GM23248 (cell line): ENCODE data around the gene ZNF831. TPM values are rescaled to one million over a fixed set of nuclear protein-coding genes. Genes with fewer than 3 reads are reported as not detected.

Experiments
- DNase-seq: peaks from one replicate; pipeline ENCODE4 v3.0.0-alpha.2; 2015
- H2AFZ ChIP-seq: fragments of 200-600 bp; sonication (generic); 2 replicates; pipeline ENCODE4 v1.6.1; 2016; ENCODE audit warnings: antibody characterized with exemption
- H3F3A ChIP-seq: fragments of 200-600 bp; sonication (generic); 2 replicates; pipeline ENCODE4 v1.6.1; 2016; ENCODE audit warnings: mild to moderate bottlenecking, antibody characterized with exemption, mixed run types; ENCODE audit not compliant: insufficient read depth
- H3K27ac ChIP-seq: fragments of 200-600 bp; sonication (generic); 2 replicates; pipeline ENCODE4 v1.5.1; 2016; ENCODE audit warnings: mild to moderate bottlenecking
- H3K27me3 ChIP-seq: fragments of 200-600 bp; sonication (generic); replicated peaks from 2 replicates; pipeline ENCODE4 v1.6.1; 2016; ENCODE audit warnings: mild to moderate bottlenecking; ENCODE audit not compliant: insufficient read depth
- H3K36me3 ChIP-seq: fragments of 200-600 bp; sonication (generic); 2 replicates; pipeline ENCODE4 v1.6.1; 2016; ENCODE audit warnings: low read depth, mild to moderate bottlenecking
- H3K4me1 ChIP-seq: fragments of 200-600 bp; sonication (generic); 2 replicates; pipeline ENCODE4 v1.6.1; 2016; ENCODE audit warnings: mild to moderate bottlenecking; ENCODE audit not compliant: insufficient read depth
- H3K4me2 ChIP-seq: fragments of 200-600 bp; sonication (generic); one replicate; pipeline ENCODE4 v1.6.1; 2016; ENCODE audit warnings: mild to moderate bottlenecking; ENCODE audit not compliant: unreplicated experiment
- H3K4me3 ChIP-seq: fragments of 200-600 bp; sonication (generic); 2 replicates; pipeline ENCODE4 v1.5.1; 2016; ENCODE audit warnings: mild to moderate bottlenecking
- H3K79me2 ChIP-seq: fragments of 200-600 bp; sonication (generic); 2 replicates; pipeline ENCODE4 v1.6.1; 2016; ENCODE audit warnings: mild to moderate bottlenecking; ENCODE audit not compliant: insufficient read depth
- H3K9ac ChIP-seq: fragments of 200-600 bp; sonication (generic); 2 replicates; pipeline ENCODE4 v1.6.1; 2016; ENCODE audit warnings: mild to moderate bottlenecking
- H3K9me2 ChIP-seq: fragments of 200-600 bp; sonication (generic); 2 replicates; pipeline ENCODE4 v1.6.1; 2016; ENCODE audit warnings: mixed run types, mild to moderate bottlenecking, moderate library complexity; ENCODE audit not compliant: insufficient read depth
- H3K9me3 ChIP-seq: fragments of 200-600 bp; sonication (generic); one replicate; pipeline ENCODE4 v1.6.1; 2017; ENCODE audit warnings: low read depth
- H4K20me1 ChIP-seq: fragments of 200-600 bp; sonication (generic); 2 replicates; pipeline ENCODE4 v1.6.0; 2016; ENCODE audit not compliant: insufficient read depth
- EZH2 ChIP-seq: fragments of 200-600 bp; sonication (generic); IDR thresholded peaks from 2 replicates; pipeline ENCODE4 v1.6.1; 2018; ENCODE audit warnings: antibody characterized with exemption, mild to moderate bottlenecking; ENCODE audit not compliant: insufficient read depth, poor library complexity, severe bottlenecking
- EZH2phosphoT487 ChIP-seq: fragments of 200-600 bp; sonication (generic); IDR thresholded peaks from 2 replicates; pipeline ENCODE4 v1.6.1; 2018; ENCODE audit warnings: antibody characterized with exemption, moderate library complexity, mild to moderate bottlenecking, low read depth; ENCODE audit not compliant: insufficient read depth
- WGBS, 2 experiments: methylation state at CpG; one replicate each; pipeline ENCODE4 v1.1.6; 2015 to 2017; ENCODE audit warnings: low lambda C conversion rate in 2 of 2, low coverage in 1 of 2; ENCODE audit errors: missing lambda C conversion rate in 2 of 2; 5-methylcytosine and 5-hydroxymethylcytosine counted together
- in situ Hi-C: fragments of 300-500 bp; cut with MboI; formaldehyde crosslinking; loops from 2 replicates; pipeline ENCODE4 v1.15.0; 2020
- polyA plus RNA-seq: library from polyadenylated mRNA; unstranded; fragments of >200 nt; fragmentation: Nextera tagmentation; extraction: Ambion mirVana; gene quantifications from 2 replicates; pipeline ENCODE4 v1.2.1, GENCODE V29; 2016
- total RNA-seq: library from RNA; depleted of rRNA; stranded (reverse); fragments of >200 nt; shearing (Covaris generic); gene quantifications from 2 replicates; pipeline ENCODE4 v1.2.3, GENCODE V29; 2014

Gene ZNF831
- total and polyA plus RNA-seq, 2 experiments from 2014 or later = not detected

GRCh38 chr20:59253325-59253724 lies 89.7 kb downstream of the ZNF831 start:
- TF ChIP-seq EZH2phosphoT487 (no peak), EZH2 (no peak)
- Histone ChIP-seq H4K20me1 (no peaks in the 10 kb centered on the region), H3K27ac (no peak overlapping the region), H3K4me3 (no peak overlapping the region), H3K9ac (no peak overlapping the region), H3K4me1 (no peaks in the 10 kb centered on the region), H2AFZ (no peak overlapping the region), H3K79me2 (no peaks in the 10 kb centered on the region), H3F3A (no peaks in the 10 kb centered on the region), H3K9me3 (no peaks in the 10 kb centered on the region), H3K4me2 (no peak overlapping the region), H3K36me3 (no peaks in the 10 kb centered on the region), H3K9me2 (no peaks in the 10 kb centered on the region), H3K27me3 (peaks cover 15% of the 10 kb centered on the region)
- WGBS, 2 experiments = 25 to 26% methylated on average over 6 of the region's 6 CpGs
- no peak for DNase-seq
- in situ Hi-C loops = no loop called here

DNA sequence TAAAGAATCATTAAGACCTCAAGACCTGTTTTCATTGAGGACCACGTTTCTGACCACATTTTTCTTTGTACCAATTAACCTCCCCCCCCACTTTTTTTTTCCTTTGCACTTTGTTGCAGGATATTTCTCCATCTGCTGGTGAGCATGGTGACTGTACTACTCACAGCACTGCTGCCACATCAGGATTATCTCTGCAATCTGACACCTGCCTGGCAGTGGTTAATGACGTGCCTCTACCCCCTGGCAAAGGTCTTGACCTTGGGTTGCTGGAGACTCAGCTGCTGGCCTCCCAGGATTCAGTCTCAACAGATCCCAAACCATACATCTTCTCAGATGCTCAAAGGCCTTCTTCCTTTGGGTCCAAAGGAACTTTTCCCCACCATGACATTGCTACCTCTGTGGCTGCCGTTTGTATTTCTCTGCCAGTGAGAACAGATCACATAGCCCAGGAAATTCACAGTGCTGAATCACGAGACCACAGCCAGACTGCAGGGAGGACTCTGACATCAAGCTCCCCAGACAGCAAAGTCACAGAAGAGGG lies 90.2 kb downstream of the ZNF831 start:
- DNase-seq = no peak
- WGBS, 2 experiments = 7 to 11% methylated on average over 4 of the region's 4 CpGs
- in situ Hi-C loops = no loop called here
- Histone ChIP-seq H3K36me3 (no peaks in the 10 kb centered on the region), H2AFZ (no peak overlapping the region), H4K20me1 (no peaks in the 10 kb centered on the region), H3K27ac (no peak overlapping the region), H3K4me2 (no peak overlapping the region), H3F3A (no peaks in the 10 kb centered on the region), H3K4me1 (no peaks in the 10 kb centered on the region), H3K9me3 (no peaks in the 10 kb centered on the region), H3K9ac (no peak overlapping the region), H3K4me3 (no peak overlapping the region), H3K79me2 (no peaks in the 10 kb centered on the region), H3K9me2 (no peaks in the 10 kb centered on the region), H3K27me3 (peaks cover 15% of the 10 kb centered on the region)
- TF ChIP-seq EZH2phosphoT487 (no peak), EZH2 (no peak)

DNA sequence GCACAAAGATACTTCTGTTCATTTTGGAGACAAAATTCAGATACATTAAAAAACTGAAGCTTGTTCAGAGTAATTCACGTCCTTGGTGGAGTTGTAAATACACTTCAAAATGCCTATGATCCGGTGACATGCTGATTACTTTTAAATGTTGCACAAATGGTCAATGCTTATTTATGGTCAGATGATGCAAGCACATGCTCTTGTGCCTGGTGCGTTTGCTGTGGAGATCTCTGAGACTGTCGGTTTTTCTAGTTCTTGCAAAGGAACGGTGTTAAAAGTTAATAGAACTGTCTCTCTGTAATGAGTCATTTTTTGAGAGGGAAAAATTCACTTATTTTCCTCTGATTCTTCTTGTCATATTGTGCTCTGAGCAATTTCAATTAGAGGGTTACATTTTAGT lies 91.6 kb downstream of the ZNF831 start:
- H3K9ac ChIP-seq = no peak overlapping the region
- no peaks in the 10 kb centered on the region for H3K36me3 ChIP-seq
- H3K4me2 ChIP-seq = no peak overlapping the region
- no peak for DNase-seq
- no peaks in the 10 kb centered on the region for H3K4me1 ChIP-seq
- no peak overlapping the region for H2AFZ ChIP-seq
- H3K79me2 ChIP-seq = no peaks in the 10 kb centered on the region
- in situ Hi-C loops = no loop called here
- H3K9me3 ChIP-seq = no peaks in the 10 kb centered on the region
- 59 to 73% methylated on average over 5 of the region's 5 CpGs for WGBS, 2 experiments
- no peak overlapping the region for H3K4me3 ChIP-seq
- H4K20me1 ChIP-seq = no peaks in the 10 kb centered on the region
- TF ChIP-seq EZH2 = no peak
- no peak for TF ChIP-seq EZH2phosphoT487
- H3K27ac ChIP-seq = no peak overlapping the region
- H3K27me3 ChIP-seq = peaks cover 16% of the 10 kb centered on the region
- no peaks in the 10 kb centered on the region for H3K9me2 ChIP-seq
- H3F3A ChIP-seq = no peaks in the 10 kb centered on the region

DNA sequence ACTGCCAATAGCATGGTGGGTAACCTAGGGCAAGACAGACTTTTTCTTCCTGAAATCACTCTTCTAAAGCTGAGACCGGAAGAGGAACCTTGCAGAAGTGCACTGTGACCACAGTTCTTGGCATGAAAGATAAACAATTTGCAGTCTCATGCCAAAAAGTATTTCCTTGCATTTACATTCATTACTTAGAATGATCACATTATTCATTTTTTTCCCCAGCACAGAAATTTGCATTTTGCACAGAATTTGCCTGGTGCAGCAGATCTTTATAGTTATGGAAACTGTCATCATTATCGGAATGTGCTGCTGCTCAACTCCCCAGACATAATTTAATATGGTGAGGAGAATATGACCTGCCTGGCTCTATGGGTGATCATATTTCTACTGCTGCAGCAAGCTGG lies 94.6 kb downstream of the ZNF831 start:
- Histone ChIP-seq H2AFZ (no peak overlapping the region), H3K36me3 (no peaks in the 10 kb centered on the region), H3K27ac (no peak overlapping the region), H3K4me2 (no peak overlapping the region), H3K4me1 (no peaks in the 10 kb centered on the region), H3K79me2 (no peaks in the 10 kb centered on the region), H3K9ac (no peak overlapping the region), H4K20me1 (no peaks in the 10 kb centered on the region), H3K27me3 (0 out of 2 replicates have a peak, but pooled peaks cover 5% of the 10 kb centered on the region), H3K4me3 (no peak overlapping the region), H3K9me2 (no peaks in the 10 kb centered on the region), H3K9me3 (no peaks in the 10 kb centered on the region), H3F3A (no peaks in the 10 kb centered on the region)
- WGBS, 2 experiments = 13 to 14% methylated on average over 2 of the region's 2 CpGs
- in situ Hi-C loops = no loop called here
- DNase-seq = no peak
- TF ChIP-seq EZH2 (no peak), EZH2phosphoT487 (no peak)

- Histone ChIP-seq H3K27me3 (0 out of 2 replicates have a peak, but pooled peaks cover 5% of the 10 kb centered on the region), H3K9me2 (no peaks in the 10 kb centered on the region), H3K36me3 (no peaks in the 10 kb centered on the region), H4K20me1 (no peaks in the 10 kb centered on the region), H3K4me3 (no peak overlapping the region), H3K4me1 (no peaks in the 10 kb centered on the region), H3F3A (no peaks in the 10 kb centered on the region), H3K4me2 (no peak overlapping the region), H3K27ac (no peak overlapping the region), H3K79me2 (no peaks in the 10 kb centered on the region), H3K9ac (no peak overlapping the region), H2AFZ (no peak overlapping the region), H3K9me3 (no peaks in the 10 kb centered on the region)
- in situ Hi-C loops = no loop called here
- 28 to 31% methylated on average over 2 of the region's 2 CpGs for WGBS, 2 experiments
- no peak for TF ChIP-seq EZH2
- no peak for DNase-seq
Observed at GRCh38 chr20:59259946-59260345, 96.3 kb downstream of the ZNF831 start.
